Endodermal cell (in vitro differentiated cells): ENCODE data around the gene TRABD. TPM values are rescaled to one million over a fixed set of nuclear protein-coding genes. Genes with fewer than 3 reads are reported as not detected.

Experiments used
- DNase-seq: peaks from one replicate; pipeline ENCODE4 v3.0.0-alpha.2; 2017
- H3K27ac ChIP-seq: 2 replicates; pipeline ENCODE4 v1.5.1; 2013; ENCODE audit warnings: mild to moderate bottlenecking, low read depth, low read length, moderate library complexity
- H3K27me3 ChIP-seq: 2 replicates; pipeline ENCODE4 v1.6.1; 2013; ENCODE audit warnings: mild to moderate bottlenecking, low read length, moderate library complexity; ENCODE audit not compliant: insufficient read depth, control insufficient read depth, poor library complexity, severe bottlenecking
- H3K36me3 ChIP-seq: 2 replicates; pipeline ENCODE4 v1.7.0; 2013; ENCODE audit warnings: mild to moderate bottlenecking, low read length, moderate library complexity; ENCODE audit not compliant: control insufficient read depth, insufficient read depth
- H3K4me1 ChIP-seq: one replicate; pipeline ENCODE4 v1.7.0; 2013; ENCODE audit warnings: low read length; ENCODE audit not compliant: control insufficient read depth, insufficient read depth
- H3K4me3 ChIP-seq: 2 replicates; pipeline ENCODE4 v1.5.1; 2013; ENCODE audit warnings: mild to moderate bottlenecking, low read length, moderate library complexity
- H3K9ac ChIP-seq: 2 replicates; pipeline ENCODE4 v1.6.1; 2013; ENCODE audit warnings: mild to moderate bottlenecking, low read length, moderate library complexity; ENCODE audit not compliant: poor library complexity, severe bottlenecking; ENCODE audit errors: extremely low read depth
- H3K9me3 ChIP-seq: 2 replicates; pipeline ENCODE4 v1.6.1; 2013; ENCODE audit warnings: mild to moderate bottlenecking, low read length, moderate library complexity; ENCODE audit not compliant: control insufficient read depth
- H3K27ac Mint-ChIP-seq: 2 replicates; pipeline ENCODE4 v1.8.0; 2020; ENCODE audit warnings: mixed read lengths
- H3K27me3 Mint-ChIP-seq: 2 replicates; pipeline ENCODE4 v1.8.0; 2021; ENCODE audit warnings: mild to moderate bottlenecking, mixed read lengths; ENCODE audit not compliant: insufficient read depth
- H3K36me3 Mint-ChIP-seq: 2 replicates; pipeline ENCODE4 v1.8.0; 2020; ENCODE audit warnings: low read depth, mixed read lengths
- H3K4me1 Mint-ChIP-seq: 2 replicates; pipeline ENCODE4 v1.8.0; 2020; ENCODE audit warnings: mixed read lengths
- H3K4me3 Mint-ChIP-seq: 2 replicates; pipeline ENCODE4 v1.8.0; 2020; ENCODE audit warnings: mild to moderate bottlenecking, moderate library complexity, mixed read lengths
- H3K9me3 Mint-ChIP-seq: 2 replicates; pipeline ENCODE4 v1.8.0; 2020; ENCODE audit warnings: mild to moderate bottlenecking, mixed read lengths
- whole genome bisulfite sequencing, 2 experiments: methylation state at CpG; one replicate each; pipeline versions ENCODE4 v1.1.5 to v1.1.7; 2013; ENCODE audit warnings: missing lambda C conversion rate in 2 of 2, mixed read lengths in 1 of 2; ENCODE audit not compliant: insufficient coverage in 1 of 2, insufficient read length in 1 of 2; 5-methylcytosine and 5-hydroxymethylcytosine counted together
- total RNA-seq, 2 donors: library from RNA; stranded (reverse); fragmentation: NEBNext Ultra II Directional in 1 of 2; extraction: Animal tissue kit (Norgen Biotek cat#: 25700) in 1 of 2; gene quantifications; 2 replicates in 1 of 2; 3 replicates in 1 of 2; pipeline ENCODE4 v1.2.1, GENCODE V29; 2021
- TF ChIP-seq, protein P1 (sequence below): fragments of 200-600 bp; sonication (generic); conservative IDR thresholded peaks from 2 replicates; pipeline ENCODE4 v1.5.0; 2021; ENCODE audit warnings: antibody characterized with exemption, mild to moderate bottlenecking

Gene TRABD
- total RNA-seq, 2 donors from 2014 or later, result 49.6 to 56.4 TPM

DNA sequence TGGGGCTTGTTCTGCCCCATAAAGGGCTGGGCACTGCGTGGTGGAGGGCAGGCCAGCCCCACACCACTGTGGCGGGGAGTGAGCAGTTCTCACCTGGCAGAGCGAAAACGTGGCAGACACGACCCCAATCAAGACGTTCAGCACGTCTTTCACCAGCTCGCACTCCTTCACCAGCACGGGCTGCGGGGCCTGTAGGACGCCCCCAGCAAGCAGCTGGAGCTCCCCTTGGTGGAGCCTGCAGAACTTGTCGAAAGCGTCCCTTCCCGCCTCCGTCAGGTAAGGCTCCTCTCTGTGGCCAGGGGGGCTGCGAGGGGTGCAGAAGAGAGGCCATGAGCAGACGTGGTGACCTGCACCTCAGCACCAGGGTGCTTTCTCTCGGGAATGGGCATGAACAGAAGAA, 47.5 kb downstream of the TRABD start:
- DNase-seq, result no peak
- H3K36me3 Mint-ChIP-seq, result peaks cover 49% of the 10 kb centered on the region
- WGBS, 2 experiments, result 92 to 95% methylated on average over 16 to 18 of the region's 18 CpGs
- H3K4me1 Mint-ChIP-seq, result no peaks in the 10 kb centered on the region
- no peak overlapping the region for H3K9ac ChIP-seq
- no peak overlapping the region for H3K27ac ChIP-seq
- H3K9me3 ChIP-seq, result no peaks in the 10 kb centered on the region
- no peak overlapping the region for H3K4me3 ChIP-seq
- H3K9me3 Mint-ChIP-seq, result peaks cover 8% of the 10 kb centered on the region
- H3K36me3 ChIP-seq, result no peaks in the 10 kb centered on the region
- no peaks in the 10 kb centered on the region for H3K4me1 ChIP-seq
- no peak overlapping the region for H3K27ac Mint-ChIP-seq
- no peaks in the 10 kb centered on the region for H3K27me3 ChIP-seq
- TF ChIP-seq, protein P1, sequence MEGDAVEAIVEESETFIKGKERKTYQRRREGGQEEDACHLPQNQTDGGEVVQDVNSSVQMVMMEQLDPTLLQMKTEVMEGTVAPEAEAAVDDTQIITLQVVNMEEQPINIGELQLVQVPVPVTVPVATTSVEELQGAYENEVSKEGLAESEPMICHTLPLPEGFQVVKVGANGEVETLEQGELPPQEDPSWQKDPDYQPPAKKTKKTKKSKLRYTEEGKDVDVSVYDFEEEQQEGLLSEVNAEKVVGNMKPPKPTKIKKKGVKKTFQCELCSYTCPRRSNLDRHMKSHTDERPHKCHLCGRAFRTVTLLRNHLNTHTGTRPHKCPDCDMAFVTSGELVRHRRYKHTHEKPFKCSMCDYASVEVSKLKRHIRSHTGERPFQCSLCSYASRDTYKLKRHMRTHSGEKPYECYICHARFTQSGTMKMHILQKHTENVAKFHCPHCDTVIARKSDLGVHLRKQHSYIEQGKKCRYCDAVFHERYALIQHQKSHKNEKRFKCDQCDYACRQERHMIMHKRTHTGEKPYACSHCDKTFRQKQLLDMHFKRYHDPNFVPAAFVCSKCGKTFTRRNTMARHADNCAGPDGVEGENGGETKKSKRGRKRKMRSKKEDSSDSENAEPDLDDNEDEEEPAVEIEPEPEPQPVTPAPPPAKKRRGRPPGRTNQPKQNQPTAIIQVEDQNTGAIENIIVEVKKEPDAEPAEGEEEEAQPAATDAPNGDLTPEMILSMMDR, result no peak
- no peaks in the 10 kb centered on the region for H3K27me3 Mint-ChIP-seq
- no peak overlapping the region for H3K4me3 Mint-ChIP-seq

DNA sequence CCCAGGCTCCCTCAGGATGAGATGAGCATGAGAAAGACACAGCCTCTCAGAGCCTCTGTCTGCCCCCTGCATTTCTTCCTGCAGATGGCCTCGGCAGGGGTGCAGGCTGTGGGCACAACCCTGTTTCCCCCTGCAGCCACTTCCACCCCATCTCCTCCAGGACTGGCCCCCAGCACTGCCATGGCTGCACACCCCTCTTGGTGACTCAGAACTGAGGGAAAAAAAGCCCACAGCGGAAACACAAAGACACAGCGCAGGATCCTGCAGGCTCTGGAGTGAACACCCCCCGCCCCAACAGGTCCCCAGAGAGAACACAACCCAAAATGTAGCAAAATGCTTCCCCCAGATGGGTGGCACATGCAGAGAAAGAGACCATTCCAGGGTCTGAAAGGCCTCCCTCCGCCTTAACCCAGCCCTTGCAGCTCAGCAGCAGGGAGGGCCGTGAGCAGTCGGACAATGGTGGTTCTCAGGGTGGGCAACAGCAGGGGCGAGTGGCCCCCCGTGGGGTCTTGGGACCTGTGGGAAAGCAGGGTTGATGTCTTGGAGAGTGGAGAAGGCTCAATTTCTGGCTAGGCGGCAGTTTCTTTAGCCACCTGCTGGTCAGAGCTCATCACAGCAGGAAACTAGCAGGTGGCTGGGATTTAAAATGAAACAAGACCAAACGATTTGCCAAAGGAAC, 51.2 kb downstream of the TRABD start:
- no peaks in the 10 kb centered on the region for H3K9me3 ChIP-seq
- H3K4me1 Mint-ChIP-seq, result peaks cover 4% of the 10 kb centered on the region
- H3K9ac ChIP-seq, result no peak overlapping the region
- peak; percentile 74 for DNase-seq
- no peak overlapping the region for H3K27ac Mint-ChIP-seq
- H3K4me3 ChIP-seq, result no peak overlapping the region
- H3K9me3 Mint-ChIP-seq, result peaks cover 8% of the 10 kb centered on the region
- H3K36me3 ChIP-seq, result no peaks in the 10 kb centered on the region
- H3K27me3 ChIP-seq, result no peaks in the 10 kb centered on the region
- peaks cover 42% of the 10 kb centered on the region for H3K36me3 Mint-ChIP-seq
- no peaks in the 10 kb centered on the region for H3K27me3 Mint-ChIP-seq
- H3K4me3 Mint-ChIP-seq, result no peak overlapping the region
- TF ChIP-seq, protein P1, result peak; percentile 76
- H3K4me1 ChIP-seq, result no peaks in the 10 kb centered on the region
- no peak overlapping the region for H3K27ac ChIP-seq
- 55 to 76% methylated on average over 3 to 11 of the region's 11 CpGs for WGBS, 2 experiments

DNA sequence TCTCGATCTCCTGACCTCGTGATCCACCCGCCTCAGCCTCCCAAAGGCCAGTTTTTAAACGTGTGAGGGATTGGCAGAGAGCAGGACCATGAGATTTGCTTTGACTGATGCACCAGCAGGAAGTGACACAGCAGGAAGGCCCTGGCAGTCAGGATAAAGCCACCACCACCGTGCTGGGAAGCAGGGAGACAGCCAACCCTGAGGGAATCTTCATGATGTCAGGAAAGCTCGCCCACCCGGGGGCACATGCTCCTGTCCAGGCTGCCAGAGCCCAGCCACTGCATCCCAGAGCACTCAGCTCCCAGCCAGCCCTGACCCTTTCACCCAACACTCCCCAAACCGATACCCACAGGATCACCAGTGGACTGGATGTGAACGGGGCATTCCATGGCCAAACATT, 53.0 kb downstream of the TRABD start:
- no peaks in the 10 kb centered on the region for H3K9me3 ChIP-seq
- no peak overlapping the region for H3K4me3 ChIP-seq
- no peak for DNase-seq
- H3K4me3 Mint-ChIP-seq, result no peak overlapping the region
- no peaks in the 10 kb centered on the region for H3K36me3 ChIP-seq
- no peak overlapping the region for H3K9ac ChIP-seq
- H3K9me3 Mint-ChIP-seq, result peaks cover 8% of the 10 kb centered on the region
- 87 to 89% methylated on average over 4 to 9 of the region's 9 CpGs for WGBS, 2 experiments
- H3K4me1 ChIP-seq, result no peaks in the 10 kb centered on the region
- H3K4me1 Mint-ChIP-seq, result peaks cover 15% of the 10 kb centered on the region
- H3K27ac ChIP-seq, result no peak overlapping the region
- H3K27me3 Mint-ChIP-seq, result no peaks in the 10 kb centered on the region
- H3K27me3 ChIP-seq, result no peaks in the 10 kb centered on the region
- peaks cover 30% of the 10 kb centered on the region for H3K36me3 Mint-ChIP-seq
- TF ChIP-seq, protein P1, result no peak
- no peak overlapping the region for H3K27ac Mint-ChIP-seq
